ENCODE data around the gene MIGA2.
"Not testable (repeated sequence)": the region's sequence is repeated elsewhere in the genome, so short reads cannot be mapped to it uniquely, and the experiment has no call there.

The MIGA2 gene

GRCh38 chr9:129036241-129036922, at the start of gene MIGA2:
TSS of gene MIGA2 (plus strand) at chr9:129036626. CDS start at chr9:129040595, 3,969 bp downstream.
- peak; percentile 97 to 98 for DNase-seq

- DNase-seq, result no peak
Observed at GRCh38 chr9:128986671-128987070, 49.8 kb upstream of the MIGA2 start.

GRCh38 chr9:128987805-128988204, 48.6 kb upstream of the MIGA2 start:
- DNase-seq, result no peak

- DNase-seq, result no peak
Observed at GRCh38 chr9:128992995-128993394, 43.4 kb upstream of the MIGA2 start.

GRCh38 chr9:128995791-128996190, 40.6 kb upstream of the MIGA2 start:
- DNase-seq, result no peak

GRCh38 chr9:128998462-128998861, 38.0 kb upstream of the MIGA2 start:
- DNase-seq, result no peak

- no peak for DNase-seq
Observed at GRCh38 chr9:128999581-129000206, 36.7 kb upstream of the MIGA2 start.

GRCh38 chr9:129001504-129002325, 34.7 kb upstream of the MIGA2 start:
- DNase-seq, result no peak

- no peak for DNase-seq
Observed at GRCh38 chr9:129002992-129003391, 33.4 kb upstream of the MIGA2 start.

GRCh38 chr9:129004173-129004572, 32.3 kb upstream of the MIGA2 start:
- DNase-seq, result not testable (repeated sequence)

- DNase-seq, result no peak
Observed at GRCh38 chr9:129005336-129005997, 31.0 kb upstream of the MIGA2 start.

- DNase-seq, result peak; percentile 42 to 54
Observed at GRCh38 chr9:129006328-129007034, 29.9 kb upstream of the MIGA2 start.

GRCh38 chr9:129007035-129007765, 29.2 kb upstream of the MIGA2 start:
- DNase-seq, result no peak

- no peak for DNase-seq
Observed at GRCh38 chr9:129007766-129008468, 28.5 kb upstream of the MIGA2 start.

- DNase-seq, result no peak
Observed at GRCh38 chr9:129008469-129008965, 27.9 kb upstream of the MIGA2 start.

GRCh38 chr9:129008986-129009583, 27.3 kb upstream of the MIGA2 start:
- no peak for DNase-seq

- DNase-seq, result no peak
Observed at GRCh38 chr9:129009584-129010141, 26.8 kb upstream of the MIGA2 start.

- DNase-seq, result no peak
Observed at GRCh38 chr9:129010267-129010975, 26.0 kb upstream of the MIGA2 start.

GRCh38 chr9:129011170-129011569, 25.3 kb upstream of the MIGA2 start:
- DNase-seq, result no peak
